ENCODE measurements around the gene PRMT1. TPM values are rescaled to one million over a fixed set of nuclear protein-coding genes. Genes with fewer than 3 reads are reported as not detected.
A peak's percentile ranks its signal among the peaks of the same experiment; 100 is the strongest.

Gene PRMT1
- total and polyA plus RNA-seq, 12 donors: 80.0 to 270 (median 127) TPM

DNA sequence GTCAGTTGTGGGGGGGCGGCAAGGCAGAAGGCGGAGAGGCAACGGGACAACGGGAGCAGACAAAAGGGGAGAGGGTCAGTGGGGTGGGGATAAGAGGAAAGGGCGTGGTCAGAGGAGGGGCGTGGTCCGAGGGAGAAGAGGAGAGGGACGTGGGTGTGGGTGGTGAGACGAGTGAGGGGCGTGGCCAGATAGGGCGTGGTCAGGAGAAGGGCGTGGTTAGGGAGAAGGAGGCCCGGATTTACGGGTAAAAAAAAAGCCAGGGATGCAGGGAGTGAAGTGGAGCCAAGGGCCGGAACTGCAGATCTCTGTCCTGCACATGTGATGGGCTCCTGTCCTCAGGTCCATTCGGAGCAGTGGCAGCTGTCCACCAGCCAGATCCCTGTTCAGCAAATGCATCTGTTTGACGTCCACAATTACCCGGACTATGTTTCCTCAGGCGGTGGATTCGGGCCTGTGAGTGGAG is 35.4 kb downstream of the PRMT1 start:
- Histone ChIP-seq H3K4me1 (peaks cover 0 to 6% (median 0%) of the 10 kb centered on the region in 9 donors), H3K36me3 (peaks cover 0 to 4% (median 0%) of the 10 kb centered on the region in 9 donors), H3K27ac (no peak overlapping the region), H3K4me3 (peak overlapping the region in 3 of 10 donors; percentile 3 to 14 (median 13)), H3K27me3 (no peaks in the 10 kb centered on the region), H3K9me3 (no peaks in the 10 kb centered on the region)
- intact Hi-C loops (cut with DNase I): no loop called here
- 56 to 65% methylated on average over 20 of the region's 20 CpGs for WGBS, 2 donors
- ATAC-seq (peak in 5 of 8 donors; percentile 21 to 74 (median 35)), DNase-seq (peak; percentile 40 to 63)
- TF ChIP-seq, protein P1, sequence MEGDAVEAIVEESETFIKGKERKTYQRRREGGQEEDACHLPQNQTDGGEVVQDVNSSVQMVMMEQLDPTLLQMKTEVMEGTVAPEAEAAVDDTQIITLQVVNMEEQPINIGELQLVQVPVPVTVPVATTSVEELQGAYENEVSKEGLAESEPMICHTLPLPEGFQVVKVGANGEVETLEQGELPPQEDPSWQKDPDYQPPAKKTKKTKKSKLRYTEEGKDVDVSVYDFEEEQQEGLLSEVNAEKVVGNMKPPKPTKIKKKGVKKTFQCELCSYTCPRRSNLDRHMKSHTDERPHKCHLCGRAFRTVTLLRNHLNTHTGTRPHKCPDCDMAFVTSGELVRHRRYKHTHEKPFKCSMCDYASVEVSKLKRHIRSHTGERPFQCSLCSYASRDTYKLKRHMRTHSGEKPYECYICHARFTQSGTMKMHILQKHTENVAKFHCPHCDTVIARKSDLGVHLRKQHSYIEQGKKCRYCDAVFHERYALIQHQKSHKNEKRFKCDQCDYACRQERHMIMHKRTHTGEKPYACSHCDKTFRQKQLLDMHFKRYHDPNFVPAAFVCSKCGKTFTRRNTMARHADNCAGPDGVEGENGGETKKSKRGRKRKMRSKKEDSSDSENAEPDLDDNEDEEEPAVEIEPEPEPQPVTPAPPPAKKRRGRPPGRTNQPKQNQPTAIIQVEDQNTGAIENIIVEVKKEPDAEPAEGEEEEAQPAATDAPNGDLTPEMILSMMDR (IDR thresholded peaks at IDR 0.05): no peak

DNA sequence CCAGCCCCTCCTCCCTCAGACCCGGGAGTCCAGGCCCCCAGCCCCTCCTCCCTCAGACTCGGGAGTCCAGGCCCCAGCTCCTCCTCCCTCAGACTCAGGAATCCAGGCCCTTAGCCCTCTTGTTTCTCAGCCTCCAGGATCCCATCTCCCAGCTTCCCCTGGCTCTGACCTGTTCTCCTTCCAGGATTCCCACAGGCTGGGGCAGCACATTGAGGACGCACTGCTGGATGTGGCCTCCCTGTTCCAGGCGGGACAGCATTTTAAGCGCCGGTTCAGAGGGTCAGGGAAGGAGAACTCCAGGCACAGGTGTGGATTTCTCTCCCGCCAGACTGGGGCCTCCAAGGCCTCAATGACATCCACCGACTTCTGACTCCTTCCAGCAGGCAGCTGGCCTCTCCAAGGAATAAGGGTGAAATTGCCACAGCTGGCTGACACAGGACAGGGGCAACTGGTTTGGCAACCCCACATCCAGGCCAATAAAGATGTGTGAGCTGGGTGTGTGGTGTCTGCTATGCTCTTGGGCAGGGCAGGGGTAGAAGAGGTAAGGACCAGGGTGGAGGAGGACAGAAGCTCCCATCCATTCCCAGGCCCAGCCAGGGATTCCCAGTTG is 36.3 kb downstream of the PRMT1 start:
- WGBS, 2 donors: 85 to 90% methylated on average over 8 of the region's 8 CpGs
- H3K27me3 ChIP-seq: no peaks in the 10 kb centered on the region
- DNase-seq: no peak
- peaks cover 0 to 12% (median 5%) of the 10 kb centered on the region in 9 donors for H3K4me1 ChIP-seq
- no peaks in the 10 kb centered on the region for H3K9me3 ChIP-seq
- intact Hi-C loops (cut with DNase I): no loop called here
- no peak overlapping the region for H3K4me3 ChIP-seq
- ATAC-seq: no peak
- no peak overlapping the region for H3K27ac ChIP-seq
- TF ChIP-seq, protein P1 (IDR thresholded peaks at IDR 0.05): no peak
- H3K36me3 ChIP-seq: peaks cover 0 to 4% (median 0%) of the 10 kb centered on the region in 9 donors

- intact Hi-C loops (cut with DNase I): loop anchor here in 1 of 10 donors (5.0 kb wide), 1 partner anchor 51 kb away; the partner anchor contains the start of gene AP2A1
- WGBS, 2 donors: 79 to 84% methylated on average over 3 of the region's 3 CpGs
Observed at GRCh38 chr19:49716154-49716553, 39.1 kb downstream of the PRMT1 start.

GRCh38 chr19:49718511-49718910 is 41.4 kb downstream of the PRMT1 start:
- no peaks in the 10 kb centered on the region for H3K9me3 ChIP-seq
- ATAC-seq: no peak
- H3K36me3 ChIP-seq: no peaks in the 10 kb centered on the region
- peak overlapping the region in 1 of 10 donors; percentile 80 for H3K27ac ChIP-seq
- no peaks in the 10 kb centered on the region for H3K27me3 ChIP-seq
- no peak for DNase-seq
- 94 to 97% methylated on average over 8 of the region's 8 CpGs for whole genome bisulfite sequencing, 2 donors
- intact Hi-C loops (cut with DNase I): loop anchor here in 1 of 10 donors (5.0 kb wide), 1 partner anchor 49 kb away; the partner anchor contains the start of gene AP2A1
- TF ChIP-seq, protein P1 (IDR thresholded peaks at IDR 0.05): no peak
- H3K4me1 ChIP-seq: peaks cover 0 to 14% (median 5%) of the 10 kb centered on the region in 9 donors
- no peak overlapping the region for H3K4me3 ChIP-seq

More at GRCh38 chr19:49716154-49716553, 39.1 kb downstream of the PRMT1 start:
- ATAC-seq (no peak), DNase-seq (no peak)
- no peak overlapping the region for H3K4me3 ChIP-seq
- no peaks in the 10 kb centered on the region for H3K36me3 ChIP-seq
- TF ChIP-seq, protein P1 (IDR thresholded peaks at IDR 0.05): no peak
- no peak overlapping the region for H3K27ac ChIP-seq
- H3K4me1 ChIP-seq: peaks cover 0 to 14% (median 5%) of the 10 kb centered on the region in 9 donors
- H3K9me3 ChIP-seq: no peaks in the 10 kb centered on the region
- H3K27me3 ChIP-seq: no peaks in the 10 kb centered on the region

Measured in heart right ventricle (tissue), 16 donors.